Neuron (in vitro differentiated cells): ENCODE results near the gene DBNDD1.

ENCODE experiments used
- H2AFZ ChIP-seq: one replicate; pipeline ENCODE4 v1.6.1; 2013; ENCODE audit warnings: low read depth, mild to moderate bottlenecking, inconsistent platforms, low read length, moderate library complexity
- H3K27me3 ChIP-seq: one replicate; pipeline ENCODE4 v1.6.1; 2013; ENCODE audit warnings: low read length; ENCODE audit not compliant: insufficient read depth
- H3K36me3 ChIP-seq: one replicate; pipeline ENCODE4 v1.6.1; 2013; ENCODE audit warnings: low read length; ENCODE audit not compliant: insufficient read depth
- H3K4me1 ChIP-seq: one replicate; pipeline ENCODE4 v1.6.1; 2013; ENCODE audit warnings: low read length; ENCODE audit not compliant: insufficient read depth
- H3K4me3 ChIP-seq: 2 replicates; pipeline ENCODE4 v1.5.1; 2013; ENCODE audit warnings: mild to moderate bottlenecking, low read length, moderate library complexity
- H3K9me3 ChIP-seq: one replicate; pipeline ENCODE4 v1.6.1; 2013; ENCODE audit warnings: low read length

DBNDD1 gene

GRCh38 chr16:90046122-90046970, 27.1 kb upstream of the DBNDD1 start:
- no peaks in the 10 kb centered on the region for H3K36me3 ChIP-seq
- H3K4me3 ChIP-seq, result no peak overlapping the region
- H3K9me3 ChIP-seq, result no peaks in the 10 kb centered on the region
- peaks cover 13% of the 10 kb centered on the region for H3K27me3 ChIP-seq
- H3K4me1 ChIP-seq, result peaks cover 7% of the 10 kb centered on the region
- H2AFZ ChIP-seq, result peak overlapping the region; percentile 18

GRCh38 chr16:90044111-90044551, 24.9 kb upstream of the DBNDD1 start:
- Histone ChIP-seq H3K9me3 (no peaks in the 10 kb centered on the region), H3K36me3 (no peaks in the 10 kb centered on the region), H3K27me3 (peaks cover 13% of the 10 kb centered on the region), H3K4me3 (no peak overlapping the region), H2AFZ (no peak overlapping the region), H3K4me1 (peaks cover 7% of the 10 kb centered on the region)

GRCh38 chr16:90043526-90043925, 24.3 kb upstream of the DBNDD1 start:
- Histone ChIP-seq H3K36me3 (no peaks in the 10 kb centered on the region), H3K27me3 (peaks cover 13% of the 10 kb centered on the region), H2AFZ (no peak overlapping the region), H3K4me1 (peaks cover 7% of the 10 kb centered on the region), H3K4me3 (no peak overlapping the region), H3K9me3 (no peaks in the 10 kb centered on the region)

GRCh38 chr16:90042946-90043514, 23.8 kb upstream of the DBNDD1 start:
- no peak overlapping the region for H2AFZ ChIP-seq
- H3K4me3 ChIP-seq, result no peak overlapping the region
- peaks cover 7% of the 10 kb centered on the region for H3K4me1 ChIP-seq

GRCh38 chr16:90041896-90042473, 22.7 kb upstream of the DBNDD1 start:
- Histone ChIP-seq H3K4me3 (no peak overlapping the region), H3K27me3 (peaks cover 8% of the 10 kb centered on the region), H2AFZ (no peak overlapping the region), H3K9me3 (no peaks in the 10 kb centered on the region), H3K4me1 (peaks cover 6% of the 10 kb centered on the region), H3K36me3 (no peaks in the 10 kb centered on the region)

More at GRCh38 chr16:90042946-90043514, 23.8 kb upstream of the DBNDD1 start:
- Histone ChIP-seq H3K9me3 (no peaks in the 10 kb centered on the region), H3K36me3 (no peaks in the 10 kb centered on the region), H3K27me3 (peaks cover 13% of the 10 kb centered on the region)

- H2AFZ ChIP-seq, result no peak overlapping the region
- no peak overlapping the region for H3K4me3 ChIP-seq
- no peaks in the 10 kb centered on the region for H3K4me1 ChIP-seq
- no peaks in the 10 kb centered on the region for H3K27me3 ChIP-seq
- H3K36me3 ChIP-seq, result no peaks in the 10 kb centered on the region
- H3K9me3 ChIP-seq, result no peaks in the 10 kb centered on the region
Observed at GRCh38 chr16:90040152-90041023, 21.1 kb upstream of the DBNDD1 start.

GRCh38 chr16:90037276-90037675, 18.0 kb upstream of the DBNDD1 start:
- Histone ChIP-seq H3K27me3 (no peaks in the 10 kb centered on the region), H3K4me3 (no peak overlapping the region), H3K4me1 (no peaks in the 10 kb centered on the region), H3K36me3 (no peaks in the 10 kb centered on the region), H3K9me3 (no peaks in the 10 kb centered on the region), H2AFZ (no peak overlapping the region)

- Histone ChIP-seq H2AFZ (no peak overlapping the region), H3K4me3 (no peak overlapping the region), H3K36me3 (no peaks in the 10 kb centered on the region), H3K9me3 (no peaks in the 10 kb centered on the region), H3K27me3 (no peaks in the 10 kb centered on the region), H3K4me1 (no peaks in the 10 kb centered on the region)
Observed at GRCh38 chr16:90035902-90036301, 16.6 kb upstream of the DBNDD1 start.

GRCh38 chr16:90034504-90034903, 15.2 kb upstream of the DBNDD1 start:
- H2AFZ ChIP-seq, result no peak overlapping the region
- H3K27me3 ChIP-seq, result no peaks in the 10 kb centered on the region
- no peaks in the 10 kb centered on the region for H3K36me3 ChIP-seq
- H3K4me3 ChIP-seq, result no peak overlapping the region
- no peaks in the 10 kb centered on the region for H3K9me3 ChIP-seq
- peaks cover 2% of the 10 kb centered on the region for H3K4me1 ChIP-seq

- no peaks in the 10 kb centered on the region for H3K27me3 ChIP-seq
Observed at GRCh38 chr16:90033387-90033786, 14.1 kb upstream of the DBNDD1 start.

GRCh38 chr16:90032674-90033331, 13.5 kb upstream of the DBNDD1 start:
- Histone ChIP-seq H2AFZ (no peak overlapping the region), H3K9me3 (no peaks in the 10 kb centered on the region), H3K27me3 (no peaks in the 10 kb centered on the region), H3K4me3 (no peak overlapping the region), H3K4me1 (peaks cover 12% of the 10 kb centered on the region), H3K36me3 (no peaks in the 10 kb centered on the region)

More at GRCh38 chr16:90033387-90033786, 14.1 kb upstream of the DBNDD1 start:
- Histone ChIP-seq H2AFZ (no peak overlapping the region), H3K9me3 (no peaks in the 10 kb centered on the region), H3K36me3 (no peaks in the 10 kb centered on the region), H3K4me1 (peaks cover 12% of the 10 kb centered on the region), H3K4me3 (no peak overlapping the region)

GRCh38 chr16:90031931-90032673, 12.8 kb upstream of the DBNDD1 start:
- Histone ChIP-seq H3K36me3 (no peaks in the 10 kb centered on the region), H3K27me3 (no peaks in the 10 kb centered on the region), H3K4me3 (no peak overlapping the region), H3K4me1 (peaks cover 12% of the 10 kb centered on the region), H3K9me3 (no peaks in the 10 kb centered on the region), H2AFZ (no peak overlapping the region)
